Activated CD8-positive, alpha-beta memory T cell treated with anti-CD3 and anti-CD28 coated beads, Interleukin-2, amount 50 U/mL, for 48 hours (primary cell): ENCODE data around the gene CRYL1.

ENCODE experiments used
- DNase-seq: peaks from one replicate; pipeline ENCODE4 v3.0.0-alpha.2; 2020

CRYL1 gene

DNA sequence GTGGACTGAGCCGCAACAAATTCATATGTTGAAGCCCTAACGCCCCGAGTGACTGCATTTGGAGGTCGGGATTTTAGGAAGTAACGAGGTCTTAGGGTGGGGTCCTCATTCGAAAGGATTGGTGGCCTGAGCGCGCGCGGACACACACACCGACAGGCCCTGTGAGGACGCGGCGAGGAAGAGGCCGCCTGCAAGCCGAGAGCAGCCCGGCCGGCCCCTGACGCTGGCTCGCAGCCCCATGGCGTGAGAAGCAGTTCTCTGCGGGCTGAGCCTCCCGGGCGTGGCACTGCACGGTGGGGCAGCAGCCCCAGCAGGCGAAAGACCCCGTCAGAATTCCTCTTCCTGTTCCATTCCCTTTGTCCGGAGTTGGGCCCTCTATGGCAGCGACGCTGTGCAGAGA, 131.2 kb downstream of the CRYL1 start:
- DNase-seq = no peak

DNA sequence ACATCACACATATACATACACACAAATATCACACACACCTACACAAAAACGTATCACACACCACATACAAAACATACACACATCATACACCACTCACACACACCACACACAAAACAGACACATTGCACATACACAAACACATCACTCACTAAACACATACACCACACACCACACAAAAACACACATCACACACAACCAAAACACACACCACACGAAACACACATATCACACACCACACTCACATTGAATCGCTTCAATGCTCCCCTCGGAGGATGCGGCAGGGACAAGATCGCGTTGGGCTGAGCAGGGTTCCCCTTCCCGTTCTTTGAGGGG, 131.5 kb downstream of the CRYL1 start:
- no peak for DNase-seq

DNA sequence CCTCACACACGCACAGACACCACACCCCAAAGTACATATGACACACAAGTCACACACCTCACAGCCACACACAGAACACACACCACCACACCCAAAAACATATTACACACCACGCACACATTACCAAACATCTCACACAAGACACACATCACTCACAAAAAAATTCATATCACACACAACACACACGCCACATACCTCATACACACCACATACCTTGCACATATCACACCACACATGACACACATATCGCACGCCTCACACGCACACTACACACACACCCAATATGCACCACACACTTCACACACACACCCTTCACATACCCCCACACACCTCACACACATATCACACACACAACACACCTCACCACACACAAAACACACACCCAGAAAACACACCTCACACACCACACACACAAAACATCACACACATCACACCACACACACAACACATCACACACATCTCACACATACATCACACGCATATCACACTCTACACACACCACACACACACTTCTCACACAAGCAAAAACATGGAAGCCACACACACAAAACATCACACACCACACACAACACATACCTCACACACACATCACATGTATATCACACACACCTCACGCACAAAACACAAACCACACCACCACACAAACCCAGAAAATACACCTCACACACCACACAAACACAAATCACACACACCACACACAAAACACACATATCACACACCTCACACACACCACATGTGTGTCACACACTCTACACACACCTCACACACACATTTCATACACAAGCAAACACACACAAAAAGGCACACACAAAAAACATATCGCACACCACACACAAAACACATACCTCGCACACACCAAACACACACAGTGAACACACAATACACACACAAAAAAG, 132.1 kb downstream of the CRYL1 start:
- no peak for DNase-seq

DNA sequence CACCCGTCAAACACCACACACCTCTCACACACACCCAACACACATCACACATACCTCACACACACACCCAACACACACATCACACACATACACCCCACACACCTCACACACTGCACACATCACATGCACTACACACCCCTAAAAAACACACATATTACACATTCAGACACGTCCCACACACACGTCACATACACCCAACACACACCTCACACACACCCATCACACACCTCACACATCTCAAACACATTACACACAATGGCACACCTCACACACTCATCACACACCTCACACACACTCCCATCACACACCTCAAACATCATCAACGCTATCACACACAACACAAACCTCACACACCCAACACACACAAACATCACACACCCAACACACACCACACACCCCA, 133.1 kb downstream of the CRYL1 start:
- no peak for DNase-seq

DNA sequence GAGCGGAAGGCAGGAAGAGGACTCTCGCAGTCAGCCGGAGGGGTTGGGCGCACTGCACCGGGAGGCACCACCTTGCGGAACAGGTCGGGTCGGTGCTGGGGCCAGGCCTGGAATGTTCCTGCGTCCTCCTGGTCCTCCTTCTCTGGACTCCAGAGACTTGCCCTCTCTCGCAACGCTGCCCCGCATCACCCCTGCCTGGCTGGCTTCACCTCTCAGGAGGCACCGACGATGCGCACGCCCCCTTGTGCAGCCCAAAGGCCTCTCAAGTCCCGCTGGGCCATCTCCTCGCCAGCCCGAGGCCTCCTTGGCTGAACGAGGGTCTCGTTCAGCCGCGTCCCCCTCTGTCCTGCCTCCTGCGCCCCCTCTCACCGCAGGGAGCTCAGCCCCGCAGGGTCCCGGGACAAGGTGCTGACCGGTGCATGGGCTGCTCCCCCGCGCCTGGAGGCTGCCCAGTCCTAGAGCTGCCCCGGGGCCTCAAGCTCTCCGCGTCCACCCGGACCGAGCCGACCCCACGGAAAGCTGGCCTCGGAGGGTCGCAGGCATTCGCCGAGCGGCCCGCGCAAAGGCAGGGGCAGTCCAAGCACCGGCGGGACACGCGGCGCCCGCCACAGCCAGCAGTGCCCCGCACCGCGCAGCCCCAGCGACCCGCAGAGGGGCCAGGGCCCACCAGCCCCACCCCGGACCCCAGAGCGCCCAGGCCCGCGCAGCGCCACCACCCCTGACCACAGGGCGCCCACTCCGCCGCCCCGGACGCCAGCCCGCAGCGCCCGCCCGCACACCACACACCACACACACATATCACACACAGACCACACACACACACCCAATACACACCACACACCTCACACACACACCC, 133.8 kb downstream of the CRYL1 start:
- no peak for DNase-seq

DNA sequence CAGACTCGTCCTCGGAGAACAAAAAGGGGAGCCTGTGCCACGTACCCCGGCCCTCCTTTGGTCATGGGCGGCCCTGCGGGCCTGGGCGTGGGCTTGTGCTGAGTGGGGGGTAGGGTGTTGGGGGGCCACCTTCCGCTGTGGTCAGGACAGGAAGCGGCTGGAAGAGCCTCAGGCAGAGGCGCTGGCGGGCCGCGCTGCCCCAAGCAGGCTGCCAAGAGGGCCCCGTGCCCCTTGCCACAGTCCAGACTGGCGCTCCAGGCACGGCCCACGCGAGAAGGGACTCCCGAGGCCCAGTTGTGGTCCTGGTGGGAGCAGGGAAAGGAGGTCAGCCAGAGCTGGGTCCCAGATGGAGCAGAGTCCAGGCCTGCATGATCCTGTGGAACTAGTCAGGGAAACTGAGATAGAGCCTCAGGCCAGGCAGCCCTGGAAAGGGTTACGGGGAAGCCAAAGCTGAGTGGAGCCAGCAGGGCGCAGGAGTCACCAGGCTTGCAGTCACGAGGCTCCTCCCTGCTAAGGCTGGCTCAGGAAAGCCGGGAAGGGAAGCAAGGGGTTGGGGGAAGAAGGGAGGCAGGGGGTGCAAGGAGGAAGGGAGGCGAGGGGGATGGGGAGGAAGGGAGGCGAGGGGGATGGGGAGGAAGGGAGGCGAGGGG, 135.0 kb downstream of the CRYL1 start:
- DNase-seq = no peak

DNA sequence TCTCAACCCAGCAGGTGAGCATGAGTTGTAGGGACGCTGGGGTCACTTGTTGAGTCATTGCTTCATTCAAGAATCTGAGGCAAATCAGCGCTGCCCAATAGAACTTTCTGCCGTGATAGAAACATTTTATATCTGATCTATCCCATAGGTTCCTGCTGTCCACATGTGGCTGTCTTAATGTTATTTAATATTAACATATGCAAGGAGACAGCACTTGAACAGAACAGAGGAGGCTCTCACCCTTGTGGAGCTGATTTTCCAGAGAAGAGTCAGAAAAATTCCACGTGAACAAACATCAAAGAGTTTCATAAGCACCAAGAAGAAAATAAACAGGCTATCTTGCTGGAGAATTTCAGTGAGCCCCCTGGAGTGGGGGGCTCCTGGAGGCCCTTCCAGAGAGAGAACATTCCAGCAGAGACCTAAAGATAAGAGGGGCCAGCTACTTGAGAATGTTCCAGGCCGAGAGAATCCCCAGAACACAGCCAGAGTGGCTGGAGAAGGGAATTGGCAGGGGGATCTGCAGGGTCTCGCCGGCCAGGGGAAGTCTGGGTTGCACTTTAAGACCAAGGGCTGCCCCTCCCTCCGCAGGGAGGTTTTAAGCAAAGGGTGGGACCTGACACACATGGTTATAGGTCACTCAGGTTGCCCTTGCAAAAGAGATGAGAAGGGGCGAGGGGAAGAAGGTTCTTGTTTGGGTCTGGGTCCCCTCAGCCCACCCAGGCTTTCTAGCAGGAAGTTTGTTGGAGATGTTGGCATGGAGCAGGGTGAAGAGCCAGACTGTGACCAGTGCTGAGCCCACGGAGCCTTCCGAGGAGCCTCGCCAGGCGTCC, 135.7 kb downstream of the CRYL1 start:
- no peak for DNase-seq

DNA sequence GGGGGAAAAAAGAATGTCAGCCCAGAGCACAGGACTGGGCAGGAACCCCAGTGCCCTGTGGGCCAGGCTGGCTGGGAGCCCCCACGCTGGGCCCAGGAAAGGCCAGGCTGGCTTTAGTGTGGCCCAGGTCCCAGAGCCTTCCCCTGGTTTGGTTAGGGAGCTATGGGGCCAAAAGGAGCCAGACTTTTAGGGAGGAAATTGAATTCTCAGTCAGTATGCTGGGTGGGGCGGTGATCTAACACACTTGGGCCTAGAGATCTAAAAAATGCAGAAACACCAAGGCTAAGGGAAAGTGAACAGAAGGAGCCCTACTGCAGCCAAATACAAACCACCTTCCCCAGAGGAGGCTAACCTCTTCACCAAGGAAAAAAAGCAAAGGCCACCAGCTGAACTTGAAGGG, 137.5 kb downstream of the CRYL1 start:
- no peak for DNase-seq

DNA sequence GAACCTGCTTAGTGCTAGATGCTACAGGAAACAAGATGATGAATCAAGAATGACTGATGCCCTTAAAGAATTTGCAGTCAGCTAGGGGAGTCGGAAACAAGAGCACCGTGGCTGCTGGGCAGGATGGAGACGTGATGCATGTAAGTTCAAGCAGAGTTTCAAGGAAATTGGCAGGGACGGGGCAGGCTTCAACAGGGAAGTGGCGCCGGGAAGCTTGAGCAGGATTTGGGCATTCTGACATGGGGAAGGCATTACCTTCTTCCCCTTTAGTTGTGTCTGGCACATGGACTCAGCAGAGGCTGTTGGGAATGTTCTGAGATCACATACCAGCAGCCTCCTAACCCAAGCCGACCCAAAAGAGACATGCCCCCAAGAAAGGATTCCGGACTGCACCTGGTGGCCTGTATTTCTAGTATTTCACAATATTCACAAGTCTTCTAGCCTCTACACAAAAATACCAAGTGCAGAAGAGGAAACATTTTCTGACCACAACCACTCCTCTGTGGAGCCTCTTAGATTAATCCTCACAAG, 138.2 kb downstream of the CRYL1 start:
- no peak for DNase-seq

DNA sequence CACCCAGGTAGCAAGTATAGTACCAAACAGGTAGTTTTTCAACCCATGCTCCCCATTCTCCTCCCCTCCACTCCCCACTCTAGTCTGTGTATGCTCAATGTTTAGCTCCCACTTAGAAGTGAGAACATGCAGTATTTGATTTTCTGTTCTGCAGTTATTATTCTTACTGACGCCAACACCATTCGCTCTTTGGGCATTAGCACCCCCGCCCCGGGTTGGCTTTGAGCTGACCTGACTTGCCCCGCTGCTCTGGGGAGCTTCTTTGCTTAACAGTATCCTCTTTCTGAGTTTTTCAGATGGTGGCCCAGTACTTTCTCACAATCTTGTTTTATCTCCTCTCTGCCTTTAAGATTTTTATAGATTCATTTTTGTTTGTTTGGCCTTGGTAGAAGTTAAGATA, 138.7 kb downstream of the CRYL1 start:
- no peak for DNase-seq

DNA sequence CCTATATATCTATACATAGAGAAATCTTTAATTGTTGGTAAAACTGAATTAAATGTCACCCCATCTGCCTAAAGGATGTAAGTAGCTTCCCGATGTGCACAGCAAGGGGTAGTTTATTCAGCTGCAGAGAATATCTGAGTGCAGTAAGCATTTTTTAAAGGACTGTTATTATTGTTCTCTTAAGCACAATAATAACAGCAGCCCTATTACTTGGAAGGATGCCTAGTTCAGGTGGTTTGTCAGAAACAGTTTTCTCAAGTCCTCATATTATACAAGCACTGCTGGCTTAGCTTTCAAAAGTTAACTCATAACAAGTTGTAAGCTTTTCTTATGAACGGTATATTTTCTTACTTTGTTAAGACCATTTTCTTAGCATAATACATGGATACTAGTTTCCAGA, 142.6 kb downstream of the CRYL1 start:
- no peak for DNase-seq

DNA sequence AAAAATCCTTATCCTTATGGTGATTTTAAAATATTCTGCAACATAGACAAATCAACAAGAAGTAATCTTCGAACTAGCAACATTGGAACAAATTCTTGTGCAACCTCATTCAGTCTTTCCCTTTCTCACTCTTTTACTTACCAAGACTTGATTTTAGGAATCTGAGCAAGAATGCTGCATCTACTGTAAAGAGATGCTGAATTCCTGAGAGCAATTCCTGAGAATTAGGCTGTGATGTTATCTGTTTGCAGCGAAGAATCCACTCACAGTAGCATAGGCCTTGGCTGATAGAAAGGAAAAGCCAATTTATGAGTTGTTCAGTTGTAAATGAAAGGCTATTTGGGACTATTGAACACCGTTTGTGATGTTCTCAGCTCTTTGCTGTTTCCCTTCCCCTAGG, 144.3 kb downstream of the CRYL1 start:
- DNase-seq = no peak

DNA sequence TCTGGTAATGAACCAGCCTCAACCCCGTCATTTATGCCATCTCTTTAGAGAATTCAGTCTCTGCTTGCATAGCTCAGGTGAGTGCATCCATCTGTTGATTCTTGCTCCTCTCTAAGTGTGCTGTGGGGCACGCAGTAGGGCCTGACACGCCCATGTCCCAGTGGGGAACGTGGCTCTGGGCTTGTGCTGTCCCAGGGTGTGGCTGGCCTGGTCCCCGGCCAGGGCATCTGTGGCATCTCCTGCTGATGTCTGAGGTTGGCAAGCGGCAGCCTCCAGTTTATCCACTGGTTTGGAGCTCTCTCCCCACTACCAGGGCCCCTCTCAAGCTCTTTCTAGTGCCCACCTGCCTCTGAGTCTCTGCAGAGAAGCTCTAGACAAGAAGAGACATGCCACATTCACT, 146.9 kb downstream of the CRYL1 start:
- no peak for DNase-seq

DNA sequence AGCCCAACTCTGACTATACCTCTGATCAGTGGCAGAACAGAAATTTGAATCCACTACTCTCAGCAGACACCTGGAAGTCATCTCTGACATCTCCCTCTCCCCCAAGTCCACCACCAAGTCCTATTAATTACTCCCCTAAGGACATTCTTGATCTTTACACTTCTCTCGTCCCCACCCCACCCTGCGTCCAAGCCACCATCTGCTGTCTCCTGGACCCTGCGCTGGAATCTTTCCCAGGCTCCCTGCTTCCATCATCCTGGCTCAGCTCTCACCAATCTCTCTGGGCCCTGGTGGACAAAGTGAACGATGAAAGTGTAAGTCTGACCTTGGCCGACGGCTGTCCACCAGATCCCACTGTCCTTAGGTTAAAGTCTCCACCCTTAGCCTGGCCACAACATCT, 147.9 kb downstream of the CRYL1 start:
- no peak for DNase-seq

DNA sequence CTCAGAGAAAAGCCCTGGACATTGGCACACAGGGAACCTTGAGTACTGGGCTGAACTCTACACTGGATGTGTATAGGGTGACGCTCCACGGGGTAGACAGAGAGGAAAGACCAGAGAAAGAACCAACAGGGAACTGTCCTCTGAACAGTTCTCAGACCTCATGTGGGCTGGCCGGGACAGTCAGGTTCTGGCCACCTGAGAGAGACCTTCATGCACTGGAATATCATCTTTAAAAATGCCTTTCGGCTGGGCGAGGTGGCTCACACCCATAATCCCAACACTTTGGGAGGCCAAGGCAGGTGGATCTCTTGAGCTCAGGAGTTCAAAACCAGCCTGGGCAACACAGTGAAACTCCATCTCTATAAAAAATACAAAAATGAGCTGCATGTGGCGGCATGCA, 149.8 kb downstream of the CRYL1 start:
- no peak for DNase-seq

DNA sequence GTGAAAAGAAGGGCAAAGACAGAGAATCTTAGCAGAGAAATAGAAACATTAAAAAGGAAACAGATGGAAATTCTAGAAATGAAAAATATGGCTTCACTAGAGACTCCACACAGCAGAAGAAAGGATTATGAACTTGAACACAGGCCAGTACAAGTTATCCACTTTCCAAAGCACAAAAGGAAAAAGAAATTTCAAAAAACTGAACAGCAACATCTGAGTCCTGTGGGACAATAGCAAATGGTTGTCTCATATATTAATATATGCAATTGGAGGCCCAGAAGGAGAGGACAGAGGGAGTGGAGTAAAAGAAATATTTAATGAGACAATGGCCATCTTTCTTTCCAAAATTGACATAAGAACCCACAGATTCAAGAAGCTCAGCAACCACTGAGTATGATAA, 151.8 kb downstream of the CRYL1 start:
- no peak for DNase-seq

DNA sequence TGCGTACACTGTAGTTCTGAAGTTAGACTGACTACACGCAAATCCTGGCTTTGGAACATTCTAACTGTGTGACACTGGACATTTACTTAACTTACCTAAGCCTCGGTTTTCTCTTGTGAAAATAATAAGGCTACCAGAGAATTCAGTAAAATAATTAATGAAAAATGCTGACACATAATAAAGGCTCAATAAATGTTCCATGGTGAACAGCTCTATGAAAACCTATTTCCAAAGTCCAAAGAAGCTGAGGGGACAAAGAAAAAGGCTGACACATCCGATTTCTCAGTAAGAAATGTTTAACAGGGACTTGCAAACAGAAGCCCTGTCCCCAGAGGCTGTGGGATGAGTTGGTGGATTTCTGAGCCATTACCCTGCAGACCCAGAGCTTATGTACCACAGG, 153.8 kb downstream of the CRYL1 start:
- no peak for DNase-seq

DNA sequence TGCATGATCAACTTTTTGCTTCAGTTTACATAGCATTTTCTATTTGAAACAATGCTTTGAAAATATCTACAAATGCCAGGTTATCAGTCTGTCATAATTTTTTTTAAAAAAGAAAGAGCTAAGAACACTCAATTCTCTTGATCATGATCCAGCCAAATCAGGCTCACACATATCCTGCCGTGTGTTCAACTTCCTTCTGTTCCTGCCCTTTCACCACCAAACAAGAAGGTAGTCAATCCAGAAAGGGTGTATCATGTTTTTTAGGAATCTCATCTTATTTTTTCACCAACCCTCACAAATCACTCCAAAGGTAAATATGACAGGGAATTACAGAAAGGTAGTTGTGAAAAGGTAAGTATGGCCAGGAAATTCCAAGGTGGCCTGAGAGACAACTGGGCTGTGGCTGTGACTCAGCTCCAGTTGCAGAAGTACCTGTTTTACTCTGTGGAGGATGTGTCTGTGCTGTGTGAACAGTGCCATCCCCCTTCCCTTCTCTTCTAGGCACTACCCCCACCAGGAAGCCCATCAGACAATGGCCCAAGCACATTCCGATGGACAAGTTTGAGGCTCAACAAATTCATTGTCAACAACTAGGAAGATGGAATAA, 154.7 kb downstream of the CRYL1 start:
- DNase-seq = no peak

DNA sequence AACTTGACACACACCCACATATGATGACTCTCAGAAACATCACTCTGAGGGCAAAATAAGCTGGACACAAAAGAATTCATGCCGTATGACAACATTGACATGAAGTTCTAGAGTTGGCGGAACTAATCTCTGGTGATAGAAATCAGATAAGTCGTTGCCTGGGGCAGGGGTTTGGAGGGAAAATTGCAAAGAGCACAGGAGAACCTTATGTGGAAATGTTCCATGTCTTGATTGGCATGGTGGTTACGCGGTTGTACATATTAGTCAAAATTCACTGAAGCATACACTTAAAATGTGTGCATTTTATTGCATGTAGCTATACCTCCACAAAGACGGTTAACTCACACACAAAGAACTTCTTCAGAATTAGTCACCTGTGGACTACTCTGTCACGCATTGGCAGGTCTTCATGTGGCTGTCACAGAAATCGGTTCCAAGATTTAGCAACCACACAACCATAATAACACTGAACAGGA, 155.7 kb downstream of the CRYL1 start:
- DNase-seq = no peak

DNA sequence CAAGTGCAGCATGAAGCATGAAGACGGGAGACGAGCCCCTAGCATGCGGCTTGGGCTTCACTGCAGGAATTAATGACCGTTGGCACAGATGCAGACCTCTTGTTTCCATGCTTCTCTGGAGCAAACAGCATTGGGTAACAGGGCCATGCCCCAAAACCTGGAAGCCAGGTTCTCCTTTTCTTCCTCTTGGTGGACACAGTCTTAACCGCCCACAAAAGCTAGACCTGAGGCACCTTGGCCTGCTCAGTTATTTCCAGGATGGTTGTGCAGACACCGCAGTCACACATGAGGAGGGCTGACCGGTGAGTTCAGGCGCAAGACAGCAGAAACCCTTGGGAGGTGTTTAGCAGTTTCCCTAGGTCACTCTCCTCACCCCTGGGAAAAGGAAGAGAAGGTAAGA, 159.6 kb downstream of the CRYL1 start:
- DNase-seq = no peak

DNA sequence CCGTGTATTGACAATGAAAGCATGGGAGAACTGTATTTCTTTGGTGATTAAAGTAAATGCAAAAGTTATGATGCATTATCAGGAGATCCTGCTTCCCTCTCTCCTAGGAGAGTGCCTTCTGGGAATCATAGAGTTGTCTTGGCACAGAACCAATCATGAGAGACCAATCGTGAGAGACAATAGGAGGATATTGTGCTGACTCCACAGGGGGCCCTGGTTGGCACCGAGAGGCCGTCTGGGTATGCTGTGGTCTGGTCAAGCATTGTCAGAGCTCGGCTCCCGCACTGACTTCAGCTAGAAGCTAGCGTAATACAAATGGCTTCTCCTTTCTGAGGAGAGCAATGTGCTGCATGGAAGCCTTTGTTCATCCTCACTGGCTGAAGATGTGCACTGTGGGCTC, 162.1 kb downstream of the CRYL1 start:
- DNase-seq = no peak

DNA sequence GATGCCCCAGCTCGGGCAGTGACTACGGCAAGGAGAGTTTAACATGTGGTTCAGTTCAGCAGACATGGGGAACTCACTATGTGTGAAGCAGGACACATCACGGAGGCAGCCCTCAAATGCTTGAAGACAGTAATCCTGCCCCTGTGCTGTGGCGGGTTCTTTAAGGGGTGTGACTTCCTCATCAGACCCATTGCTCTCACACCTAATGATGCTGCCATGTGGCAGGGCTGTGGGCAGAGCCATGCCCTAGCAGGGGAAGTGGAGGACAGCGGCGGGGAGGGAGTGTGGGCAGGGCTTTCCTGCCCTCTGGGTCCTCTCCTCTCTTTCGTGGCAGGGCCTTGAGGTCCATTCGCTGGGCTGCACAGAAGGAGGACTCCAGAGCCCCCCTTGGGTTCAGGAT, 162.5 kb downstream of the CRYL1 start:
- DNase-seq = no peak
